ENCODE data around the gene OSCAR. TPM values are rescaled to one million over a fixed set of nuclear protein-coding genes. Genes with fewer than 3 reads are reported as not detected.
"Not testable (repeated sequence)": the region's sequence is repeated elsewhere in the genome, so short reads cannot be mapped to it uniquely, and the experiment has no call there.

The OSCAR gene
- total and polyA plus RNA-seq, 10 donors, result 2.4 to 49.5 (median 17.7) TPM

GRCh38 chr19:54099190-54099902, 1.3 kb downstream of the OSCAR start:
- TF ChIP-seq CTCF (IDR thresholded peaks at IDR 0.05 in 8 of 11, conservative IDR thresholded peaks at IDR 0.05 in 3 of 11) (no peak), POLR2A (IDR thresholded peaks at IDR 0.05) (no peak), POLR2AphosphoS5 (IDR thresholded peaks at IDR 0.05) (no peak)
- Histone ChIP-seq H3K27me3 (replicated peaks in 1 of 7) (peaks cover 0 to 20% (median 14%) of the 10 kb centered on the region in 7 donors), H3K4me1 (peaks cover 11 to 91% (median 36%) of the 10 kb centered on the region in 6 donors), H3K9me3 (no peaks in the 10 kb centered on the region), H3K27ac (peak overlapping the region in 2 of 8 donors; percentile 86 to 89), H3K36me3 (peaks cover 0 to 11% (median 0%) of the 10 kb centered on the region in 6 donors), H3K4me3 (peak overlapping the region in 1 of 8 donors; percentile 52)
- intact Hi-C loops (cut with DNase I; ENCODE audit: low total_unique reads), result no loop called here
- peak; percentile 25 for DNase-seq
- WGBS, 5 donors, result 84 to 91% (median 89%) methylated on average over 10 to 12 of the region's 12 CpGs

GRCh38 chr19:54096617-54097106, 3.9 kb downstream of the OSCAR start:
- TF ChIP-seq POLR2AphosphoS5 (IDR thresholded peaks at IDR 0.05) (no peak), POLR2A (IDR thresholded peaks at IDR 0.05) (no peak), CTCF (IDR thresholded peaks at IDR 0.05 in 8 of 11, conservative IDR thresholded peaks at IDR 0.05 in 3 of 11) (peak in 2 of 11 experiments; percentile 16 to 35)
- peaks cover 0 to 9% (median 0%) of the 10 kb centered on the region in 6 donors for H3K36me3 ChIP-seq
- H3K27me3 ChIP-seq (replicated peaks in 1 of 7), result peaks cover 0 to 39% (median 14%) of the 10 kb centered on the region in 7 donors
- H3K27ac ChIP-seq, result peak overlapping the region in 7 of 8 donors; percentile 33 to 85 (median 67)
- H3K4me3 ChIP-seq, result peak overlapping the region in 4 of 8 donors; percentile 15 to 65 (median 22)
- DNase-seq, result peak; percentile 86
- no peaks in the 10 kb centered on the region for H3K9me3 ChIP-seq
- peaks cover 3 to 67% (median 16%) of the 10 kb centered on the region in 6 donors for H3K4me1 ChIP-seq
- intact Hi-C loops (cut with DNase I; ENCODE audit: low total_unique reads), result no loop called here
- 5 to 18% (median 8%) methylated on average over 14 of the region's 14 CpGs for WGBS, 5 donors

- peaks cover 3 to 61% (median 16%) of the 10 kb centered on the region in 6 donors for H3K4me1 ChIP-seq
- DNase-seq, result peak; percentile 92
- intact Hi-C loops (cut with DNase I; ENCODE audit: low total_unique reads); H3K36me3 ChIP-seq; H3K9me3 ChIP-seq: not testable (repeated sequence)
- H3K4me3 ChIP-seq, result peak overlapping the region; percentile 4 to 65 (median 28)
- peak in 1 of 11 experiments; percentile 34 for TF ChIP-seq CTCF (IDR thresholded peaks at IDR 0.05 in 8 of 11, conservative IDR thresholded peaks at IDR 0.05 in 3 of 11)
- TF ChIP-seq POLR2AphosphoS5 (IDR thresholded peaks at IDR 0.05), result peak; percentile 5 to 77 (median 18)
- peaks cover 0 to 39% (median 14%) of the 10 kb centered on the region in 7 donors for H3K27me3 ChIP-seq (replicated peaks in 1 of 7)
- whole genome bisulfite sequencing, 5 donors, result 0 to 3% (median 1%) methylated on average over 23 to 46 of the region's 46 CpGs
- peak overlapping the region in 4 of 8 donors; percentile 33 to 85 (median 81) for H3K27ac ChIP-seq
Observed at GRCh38 chr19:54095859-54096616, 4.6 kb downstream of the OSCAR start.
